A549 (cell line): ENCODE measurements around the gene HNRNPUL1. TPM values are rescaled to one million over a fixed set of nuclear protein-coding genes. Genes with fewer than 3 reads are reported as not detected.

Experiments
- ATAC-seq, 2 experiments: fragments of 200-7000 bp in 1 of 2; fragments of >200 bp in 1 of 2; cut with Nextera tagmentation in 1 of 2; cut with Tn5 transposase in 1 of 2; 3 replicates each; pipeline versions ENCODE4 v1.8.0 to v1.9.1; 2018 to 2020; ENCODE audit warnings: mild to moderate bottlenecking in 1 of 2, moderate library complexity in 1 of 2
- CTCF ChIA-PET: fragments of 300-600 bp; sonication (Branson Sonifier 250); formaldehyde crosslinking; extraction: SDS; loops from one replicate; lab custom pipeline; 2021; ENCODE audit warnings: antibody characterized with exemption, inconsistent platforms; lab: Yijun Ruan, JAX
- POLR2A ChIA-PET: fragments of 350-600 bp; formaldehyde crosslinking; extraction: SDS; loops from one replicate; lab custom pipeline; 2021; ENCODE audit warnings: antibody characterized with exemption, inconsistent platforms; lab: Yijun Ruan, JAX
- DNase-seq, 2 experiments: peaks; one replicate each; pipeline versions ENCODE4 v3.0.0 to v3.0.0-alpha.2; 2011 to 2016; ENCODE audit warnings: low read depth in 1 of 2, low spot score in 1 of 2
- FAIRE-seq: peaks from 2 replicates; lab custom pipeline; 2011; peaks lifted over from hg19 to GRCh38; lab: Jason Lieb, UNC
- H3K27ac ChIP-seq, 2 experiments: fragments of >200 bp; sonication (Bioruptor Twin); formaldehyde crosslinking; 3 replicates each; pipeline ENCODE4 v1.5.1; 2016 to 2017
- H3K4me1 ChIP-seq: fragments of >200 bp; sonication (Bioruptor Twin); formaldehyde crosslinking; 3 replicates; pipeline ENCODE4 v1.6.1; 2016
- H3K4me2 ChIP-seq: fragments of >200 bp; sonication (Bioruptor Twin); formaldehyde crosslinking; 3 replicates; pipeline ENCODE4 v1.6.1; 2016
- H3K4me3 ChIP-seq: fragments of >200 bp; sonication (Bioruptor Twin); formaldehyde crosslinking; 3 replicates; pipeline ENCODE4 v1.5.1; 2016
- H3K9me3 ChIP-seq: fragments of >200 bp; sonication (Bioruptor Twin); formaldehyde crosslinking; 3 replicates; pipeline ENCODE4 v1.6.1; 2016
- BHLHE40 ChIP-seq: IDR thresholded peaks from 2 replicates; pipeline ENCODE4 v1.6.1; 2012; ENCODE audit warnings: low read depth, low read length, inconsistent platforms
- CBX2 ChIP-seq: fragments of 200-600 bp; sonication (generic); IDR thresholded peaks from 2 replicates; pipeline ENCODE4 v1.6.1; 2016; ENCODE audit warnings: low read depth, mild to moderate bottlenecking, borderline replicate concordance
- CEBPB ChIP-seq, 2 experiments: fragments of >200 bp in 1 of 2; sonication (Bioruptor Twin) in 1 of 2; formaldehyde crosslinking in 1 of 2; IDR thresholded peaks; 2 replicates each; pipeline ENCODE4 v1.6.1; 2012 to 2016
- E2F6 ChIP-seq: IDR thresholded peaks from 2 replicates; pipeline ENCODE4 v1.6.1; 2012; ENCODE audit warnings: low read depth, borderline replicate concordance
- ELK1 ChIP-seq: fragments of 150-350 bp; IDR thresholded peaks from 2 replicates; pipeline ENCODE4 v1.6.1; 2014; ENCODE audit warnings: low read depth, mild to moderate bottlenecking, low read length
- FOSB ChIP-seq: fragments of 250-450 bp; sonication (Bioruptor Pico); IDR thresholded peaks from 2 replicates; pipeline ENCODE4 v1.5.0; 2020; ENCODE audit warnings: mild to moderate bottlenecking, moderate library complexity
- GATA3 ChIP-seq: IDR thresholded peaks from 2 replicates; pipeline ENCODE4 v1.6.1; 2012; ENCODE audit warnings: borderline replicate concordance
- HEYL ChIP-seq: fragments of 250-450 bp; sonication (Bioruptor Pico); IDR thresholded peaks from 2 replicates; pipeline ENCODE4 v1.8.0; 2021; ENCODE audit warnings: mild to moderate bottlenecking, moderate library complexity
- HMGXB4 ChIP-seq: fragments of 250-450 bp; sonication (Bioruptor Pico); IDR thresholded peaks from 2 replicates; pipeline ENCODE4 v1.5.0; 2021; ENCODE audit warnings: mild to moderate bottlenecking, moderate library complexity, borderline replicate concordance
- HOXA7 ChIP-seq: fragments of 250-450 bp; sonication (Bioruptor Pico); IDR thresholded peaks from 2 replicates; pipeline ENCODE4 v1.5.0; 2020; ENCODE audit warnings: mild to moderate bottlenecking, moderate library complexity
- JUN ChIP-seq, 2 experiments: fragments of >200 bp; sonication (Bioruptor Twin); formaldehyde crosslinking; IDR thresholded peaks; 2 replicates in 1 of 2; 3 replicates in 1 of 2; pipeline ENCODE4 v1.6.1; 2016 to 2017
- JUNB ChIP-seq: fragments of >200 bp; sonication (Bioruptor Twin); formaldehyde crosslinking; IDR thresholded peaks from 2 replicates; pipeline ENCODE4 v1.6.1; 2016
- KDM5A ChIP-seq: fragments of 200-600 bp; sonication (generic); IDR thresholded peaks from 2 replicates; pipeline ENCODE4 v1.6.1; 2016; ENCODE audit warnings: antibody characterized with exemption, mild to moderate bottlenecking
- MAX ChIP-seq: IDR thresholded peaks from 2 replicates; pipeline ENCODE4 v1.6.1; 2012
- MAZ ChIP-seq: fragments of 150-350 bp; IDR thresholded peaks from 2 replicates; pipeline ENCODE4 v1.6.1; 2014; ENCODE audit warnings: antibody characterized with exemption, low read depth, low read length, borderline replicate concordance
- NPAS2 ChIP-seq: fragments of 250-450 bp; sonication (Bioruptor Pico); IDR thresholded peaks from 2 replicates; pipeline ENCODE4 v1.8.0; 2022; ENCODE audit warnings: mild to moderate bottlenecking, moderate library complexity, borderline replicate concordance
- RARB ChIP-seq: fragments of 250-450 bp; sonication (Bioruptor Pico); IDR thresholded peaks from 2 replicates; pipeline ENCODE4 v1.8.0; 2021; ENCODE audit warnings: mild to moderate bottlenecking, moderate library complexity
- RCOR1 ChIP-seq: fragments of 150-350 bp; IDR thresholded peaks from 2 replicates; pipeline ENCODE4 v1.6.1; 2014; ENCODE audit warnings: antibody characterized with exemption, low read length, low read depth
- TFCP2L1 ChIP-seq: fragments of 250-450 bp; sonication (Bioruptor Pico); IDR thresholded peaks from 2 replicates; pipeline ENCODE4 v1.5.0; 2021; ENCODE audit warnings: mild to moderate bottlenecking
- USF2 ChIP-seq: fragments of 450-650 bp; IDR thresholded peaks from 2 replicates; pipeline ENCODE4 v1.6.1; 2014; ENCODE audit warnings: antibody characterized with exemption
- ZNF302 ChIP-seq: fragments of 250-450 bp; sonication (Bioruptor Pico); IDR thresholded peaks from 2 replicates; pipeline ENCODE4 v1.9.0; 2021; ENCODE audit warnings: inconsistent platforms, mild to moderate bottlenecking, moderate library complexity
- ZSCAN20 ChIP-seq: fragments of 250-450 bp; sonication (Bioruptor Pico); IDR thresholded peaks from 2 replicates; pipeline ENCODE4 v1.8.0; 2022; ENCODE audit warnings: mild to moderate bottlenecking, moderate library complexity
- WGBS: methylation state at CpG from one replicate; pipeline ENCODE4 v1.1.6; 2017; ENCODE audit errors: missing lambda C conversion rate; 5-methylcytosine and 5-hydroxymethylcytosine counted together
- polyA plus RNA-seq, 4 experiments: library from polyadenylated mRNA; depleted of rRNA in 3 of 4; stranded (reverse); fragments of >200 nt; fragmentation: RNase III in 1 of 4; extraction: RNeasy Plus Mini Kit Qiagen cat#74134 plus additional on column Dnase treatment in 1 of 4; gene quantifications; 2 replicates in 3 of 4; 3 replicates in 1 of 4; pipeline ENCODE4 v1.2.3, GENCODE V29; 2011 to 2017
- TF ChIP-seq, protein P1 (sequence below): fragments of 250-450 bp; sonication (Bioruptor Pico); IDR thresholded peaks from 2 replicates; pipeline ENCODE4 v1.5.0; 2020; ENCODE audit warnings: low read depth, mild to moderate bottlenecking, moderate library complexity
- TF ChIP-seq, protein P2 (sequence below): IDR thresholded peaks from 2 replicates; pipeline ENCODE4 v1.6.1; 2012

HNRNPUL1 gene
- polyA plus RNA-seq, 2 of the 4 experiments (the other 2 are of a cell fraction) = 89.5 to 278 TPM

- no peak for ATAC-seq
- TF ChIP-seq CBX2 (no peak), NPAS2 (CRISPR knock-in tag) (no peak), RARB (CRISPR knock-in tag) (no peak), E2F6 (no peak), MAX (no peak), ELK1 (no peak), BHLHE40 (no peak), ZSCAN20 (CRISPR knock-in tag) (no peak), CEBPB (IDR thresholded peaks at IDR 0.05) (no peak), MAZ (no peak), USF2 (no peak), JUN (IDR thresholded peaks at IDR 0.05) (no peak), HOXA7 (no peak), ZNF302 (CRISPR knock-in tag) (no peak), TFCP2L1 (no peak)
- TF ChIP-seq, protein P1, sequence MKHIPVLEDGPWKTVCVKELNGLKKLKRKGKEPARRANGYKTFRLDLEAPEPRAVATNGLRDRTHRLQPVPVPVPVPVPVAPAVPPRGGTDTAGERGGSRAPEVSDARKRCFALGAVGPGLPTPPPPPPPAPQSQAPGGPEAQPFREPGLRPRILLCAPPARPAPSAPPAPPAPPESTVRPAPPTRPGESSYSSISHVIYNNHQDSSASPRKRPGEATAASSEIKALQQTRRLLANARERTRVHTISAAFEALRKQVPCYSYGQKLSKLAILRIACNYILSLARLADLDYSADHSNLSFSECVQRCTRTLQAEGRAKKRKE (CRISPR knock-in tag) = no peak
- TF ChIP-seq, protein P2, sequence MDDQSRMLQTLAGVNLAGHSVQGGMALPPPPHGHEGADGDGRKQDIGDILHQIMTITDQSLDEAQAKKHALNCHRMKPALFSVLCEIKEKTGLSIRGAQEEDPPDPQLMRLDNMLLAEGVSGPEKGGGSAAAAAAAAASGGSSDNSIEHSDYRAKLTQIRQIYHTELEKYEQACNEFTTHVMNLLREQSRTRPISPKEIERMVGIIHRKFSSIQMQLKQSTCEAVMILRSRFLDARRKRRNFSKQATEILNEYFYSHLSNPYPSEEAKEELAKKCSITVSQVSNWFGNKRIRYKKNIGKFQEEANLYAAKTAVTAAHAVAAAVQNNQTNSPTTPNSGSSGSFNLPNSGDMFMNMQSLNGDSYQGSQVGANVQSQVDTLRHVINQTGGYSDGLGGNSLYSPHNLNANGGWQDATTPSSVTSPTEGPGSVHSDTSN = no peak
- TF ChIP-seq, all 56 proteins: peak for 0
These were observed 33.9 kb upstream of the HNRNPUL1 start for GRCh38 chr19:41230067-41230857.

GRCh38 chr19:41232686-41233085 lies 31.5 kb upstream of the HNRNPUL1 start:
- Histone ChIP-seq H3K27ac (no peak overlapping the region), H3K4me1 (peaks cover 11% of the 10 kb centered on the region), H3K4me2 (no peak overlapping the region), H3K4me3 (no peak overlapping the region), H3K9me3 (no peaks in the 10 kb centered on the region)
- FAIRE-seq (no peak), DNase-seq (no peak), ATAC-seq (no peak)
- TF ChIP-seq TFCP2L1 (no peak), KDM5A (no peak), RCOR1 (no peak), ELK1 (no peak), JUNB (no peak), GATA3 (no peak), FOSB (CRISPR knock-in tag) (no peak), HMGXB4 (CRISPR knock-in tag) (no peak), HEYL (CRISPR knock-in tag) (no peak)
- TF ChIP-seq, protein P1 (CRISPR knock-in tag) = no peak
- ChIA-PET POLR2A (no interaction called here), CTCF (interaction anchor here (0.9 to 9.4 kb wide), 7 partner anchors 12 to 76 kb away, joined by 3 to 119 read pairs (median 7); partner anchors contain the start of gene HNRNPUL1)
- WGBS = 96% methylated on average over 8 of the region's 8 CpGs

More at GRCh38 chr19:41230067-41230857, 33.9 kb upstream of the HNRNPUL1 start:
- Histone ChIP-seq H3K4me2 (no peak overlapping the region), H3K9me3 (no peaks in the 10 kb centered on the region), H3K27ac (peak overlapping the region in 1 of 2 experiments; percentile 59; a peak in 3 of 6 replicates), H3K4me3 (no peak overlapping the region), H3K4me1 (peaks cover 26% of the 10 kb centered on the region)
- WGBS = 92% methylated on average over 3 of the region's 3 CpGs
- ChIA-PET CTCF (interaction anchor here (0.7 to 16.4 kb wide), 10 partner anchors 7 to 967 kb away, joined by 3 to 295 read pairs (median 10); partner anchors contain the start of gene HNRNPUL1), POLR2A (no interaction called here)
- DNase-seq (no peak), FAIRE-seq (peak; percentile 79)
